PC-3 (cell line): ENCODE data around the gene LRRC10B. TPM values are rescaled to one million over a fixed set of nuclear protein-coding genes. Genes with fewer than 3 reads are reported as not detected.

Experiments used
- ATAC-seq: fragments of 200-7000 bp; cut with Tn5 transposase; 2 replicates; pipeline ENCODE4 v1.9.1; 2020; ENCODE audit warnings: mild to moderate bottlenecking, moderate library complexity
- BruUV-seq: library from RNA; stranded (reverse); fragments of 400-500 nt; replicated peaks from 2 replicates; lab custom pipeline; 2021; lab: Mats Ljungman, UMichigan
- CTCF ChIA-PET: fragments of 300-600 bp; sonication (Branson Sonifier 250); formaldehyde crosslinking; loops from one replicate; lab custom pipeline; 2022; ENCODE audit warnings: antibody characterized with exemption; lab: Charles Lee
- POLR2A ChIA-PET: fragments of 300-600 bp; sonication (Branson Sonifier 250); formaldehyde crosslinking; loops from one replicate; lab custom pipeline; 2022; ENCODE audit warnings: antibody characterized with exemption; ENCODE audit not compliant: unreplicated experiment; lab: Charles Lee
- DNase-seq: peaks from one replicate; pipeline ENCODE4 v3.0.0-alpha.2; 2015
- H2AFZ ChIP-seq: fragments of 300-600 bp; sonication (generic); 2 replicates; pipeline ENCODE4 v1.6.0; 2016; ENCODE audit warnings: antibody characterized with exemption, low read length
- H3F3A ChIP-seq: fragments of 300-600 bp; sonication (generic); one replicate; pipeline ENCODE4 v1.6.0; 2017; ENCODE audit warnings: antibody characterized with exemption, low read length, control low read depth, mild to moderate bottlenecking; ENCODE audit not compliant: unreplicated experiment
- H3K27ac ChIP-seq: fragments of 300-600 bp; sonication (generic); 2 replicates; pipeline ENCODE4 v1.5.1; 2016; ENCODE audit warnings: mild to moderate bottlenecking, low read length
- H3K27me3 ChIP-seq: fragments of 300-600 bp; sonication (generic); 2 replicates; pipeline ENCODE4 v1.6.1; 2016; ENCODE audit warnings: low read length, mixed read lengths
- H3K36me3 ChIP-seq: fragments of 300-600 bp; sonication (generic); 2 replicates; pipeline ENCODE4 v1.6.1; 2016; ENCODE audit warnings: low read depth, mixed run types, low read length, mixed read lengths
- H3K4me1 ChIP-seq: fragments of 300-600 bp; sonication (generic); 2 replicates; pipeline ENCODE4 v1.5.1; 2016; ENCODE audit warnings: low read length; ENCODE audit not compliant: insufficient read depth
- H3K4me2 ChIP-seq: fragments of 300-600 bp; sonication (generic); 2 replicates; pipeline ENCODE4 v1.6.0; 2016; ENCODE audit warnings: low read length
- H3K4me3 ChIP-seq: fragments of 300-600 bp; sonication (generic); 2 replicates; pipeline ENCODE4 v1.5.1; 2016; ENCODE audit warnings: mild to moderate bottlenecking, low read length, mixed read lengths
- H3K79me2 ChIP-seq: fragments of 300-600 bp; sonication (generic); 2 replicates; pipeline ENCODE4 v1.6.1; 2017; ENCODE audit warnings: low read length, mixed read lengths
- H3K9ac ChIP-seq: fragments of 300-600 bp; sonication (generic); 2 replicates; pipeline ENCODE4 v1.6.0; 2016; ENCODE audit warnings: mild to moderate bottlenecking, low read length
- H3K9me2 ChIP-seq: fragments of 300-600 bp; sonication (generic); replicated peaks from 2 replicates; pipeline ENCODE4 v1.6.1; 2016; ENCODE audit warnings: mixed run types, low read length, mixed read lengths
- H3K9me3 ChIP-seq: fragments of 300-600 bp; sonication (generic); 2 replicates; pipeline ENCODE4 v1.6.1; 2016; ENCODE audit warnings: low read length, mixed read lengths
- H4K20me1 ChIP-seq: fragments of 300-600 bp; sonication (generic); 2 replicates; pipeline ENCODE4 v1.6.1; 2016; ENCODE audit warnings: low read length, mixed read lengths
- CTCF ChIP-seq: fragments of 300-600 bp; sonication (generic); conservative IDR thresholded peaks from 2 replicates; pipeline ENCODE4 v1.5.1; 2017; ENCODE audit warnings: antibody characterized with exemption, low read depth, mild to moderate bottlenecking, low read length
- EZH2 ChIP-seq: fragments of 300-600 bp; sonication (generic); IDR thresholded peaks from one replicate; pipeline ENCODE4 v1.6.1; 2017; ENCODE audit warnings: antibody characterized with exemption, mild to moderate bottlenecking, low read length; ENCODE audit not compliant: unreplicated experiment
- EZH2phosphoT487 ChIP-seq: fragments of 300-600 bp; sonication (generic); IDR thresholded peaks from 2 replicates; pipeline ENCODE4 v1.6.1; 2018; ENCODE audit warnings: mild to moderate bottlenecking, antibody characterized with exemption, low read length, borderline replicate concordance
- intact Hi-C: fragments of 100-400 bp; cut with micrococcal nuclease; formaldehyde crosslinking; loops from 2 replicates; pipeline ENCODE4 v1.9.0; 2023
- total RNA-seq: library from RNA; depleted of rRNA; stranded (reverse); fragments of >200 nt; gene quantifications from 2 replicates; pipeline ENCODE4 v1.2.3, GENCODE V29; 2014

LRRC10B gene
- total RNA-seq, 1 experiment from 2014 or later: 0.55 TPM

DNA sequence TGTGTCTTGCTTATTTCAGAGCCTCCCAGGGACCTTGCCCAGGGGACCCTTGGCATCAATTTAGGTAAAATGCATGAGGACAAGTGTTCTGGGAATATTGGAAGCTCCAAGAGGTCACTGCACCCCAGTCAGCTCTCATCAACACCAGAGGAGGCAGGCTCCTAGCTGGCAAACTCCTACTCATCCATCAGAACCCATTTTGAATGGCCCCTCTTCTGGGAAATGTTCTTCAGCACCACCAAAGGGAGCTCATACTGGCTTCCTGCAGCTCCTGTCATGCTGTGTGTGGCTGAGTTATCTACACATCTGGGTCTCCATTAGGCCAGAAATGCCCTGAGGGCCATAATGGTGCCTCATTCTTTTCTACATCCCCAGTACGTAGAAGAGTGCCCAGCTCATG lies 17.7 kb downstream of the LRRC10B start:
- no TSS peak for BruUV-seq
- no peaks in the 10 kb centered on the region for H3K9me3 ChIP-seq
- intact Hi-C loops: no loop called here

DNA sequence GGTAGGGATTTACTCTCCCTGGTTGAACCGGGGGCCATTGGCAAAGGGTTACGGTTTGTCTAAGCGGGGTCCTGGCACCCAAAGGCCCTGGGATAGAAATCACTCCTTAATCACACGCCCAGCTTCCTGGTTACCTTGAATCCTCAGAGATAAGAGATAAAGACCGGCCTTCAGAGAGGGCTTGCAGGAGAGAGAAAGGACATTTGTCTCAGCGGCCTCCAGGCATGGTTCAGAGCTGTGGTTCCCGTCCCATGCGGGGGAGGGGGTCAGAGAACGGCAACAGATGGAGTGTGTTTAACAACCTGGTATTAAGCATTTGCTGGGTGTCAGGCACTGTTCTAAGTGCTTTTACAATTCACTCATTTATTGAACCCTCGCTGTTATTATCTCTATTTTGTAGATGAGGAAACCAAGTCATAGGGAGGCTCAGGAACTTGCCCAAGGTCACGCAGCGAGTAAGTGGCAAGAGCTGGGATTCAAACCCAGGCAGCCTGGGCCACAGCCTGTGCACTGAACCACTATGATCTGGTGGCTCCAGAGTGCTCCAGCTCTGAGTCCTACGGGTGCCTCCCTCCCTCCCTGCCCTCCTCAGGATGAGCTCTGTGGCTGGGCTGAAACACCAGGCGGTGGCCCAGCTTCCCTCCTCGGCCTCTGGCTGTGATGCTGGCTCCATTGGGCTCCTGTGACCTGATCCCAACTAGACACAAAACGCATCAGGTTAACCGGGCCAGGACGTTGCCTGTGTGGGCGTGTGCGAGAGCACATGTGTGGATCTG lies 18.6 kb downstream of the LRRC10B start:
- no peak for DNase-seq
- no peaks in the 10 kb centered on the region for H3K27me3 ChIP-seq

More for the DNA sequence above, 17.7 kb downstream of the LRRC10B start:
- Histone ChIP-seq H3K9me2 (no peaks in the 10 kb centered on the region), H3K4me1 (no peaks in the 10 kb centered on the region), H3K27ac (no peak overlapping the region), H3K27me3 (no peaks in the 10 kb centered on the region), H4K20me1 (no peaks in the 10 kb centered on the region), H3K79me2 (no peaks in the 10 kb centered on the region), H3K4me2 (no peak overlapping the region), H3K9ac (no peak overlapping the region), H3K4me3 (no peak overlapping the region), H2AFZ (no peak overlapping the region), H3F3A (no peaks in the 10 kb centered on the region), H3K36me3 (no peaks in the 10 kb centered on the region)
- TF ChIP-seq CTCF (no peak), EZH2phosphoT487 (no peak), EZH2 (no peak)
- no peak for ATAC-seq
- ChIA-PET POLR2A (no interaction called here), CTCF (no interaction called here)
- no peak for DNase-seq

More for the DNA sequence above, 18.6 kb downstream of the LRRC10B start:
- Histone ChIP-seq H3K4me3 (no peak overlapping the region), H3K9me2 (no peaks in the 10 kb centered on the region), H3K9me3 (no peaks in the 10 kb centered on the region), H3K4me1 (no peaks in the 10 kb centered on the region), H4K20me1 (no peaks in the 10 kb centered on the region), H3K27ac (no peak overlapping the region), H2AFZ (no peak overlapping the region), H3K9ac (no peak overlapping the region), H3K4me2 (no peak overlapping the region), H3K79me2 (no peaks in the 10 kb centered on the region), H3F3A (no peaks in the 10 kb centered on the region), H3K36me3 (no peaks in the 10 kb centered on the region)
- intact Hi-C loops: no loop called here
- no TSS peak for BruUV-seq
- TF ChIP-seq EZH2phosphoT487: no peak
- TF ChIP-seq CTCF: no peak
- TF ChIP-seq EZH2: no peak
- CTCF ChIA-PET: no interaction called here
- POLR2A ChIA-PET: interaction anchor here (0.6 kb wide), 1 partner anchor 89 kb away, joined by 7 read pairs; no protein-coding TSS in a partner anchor
- ATAC-seq: no peak
